Measurements from ENCODE around the gene GNAZ.

The GNAZ gene

DNA sequence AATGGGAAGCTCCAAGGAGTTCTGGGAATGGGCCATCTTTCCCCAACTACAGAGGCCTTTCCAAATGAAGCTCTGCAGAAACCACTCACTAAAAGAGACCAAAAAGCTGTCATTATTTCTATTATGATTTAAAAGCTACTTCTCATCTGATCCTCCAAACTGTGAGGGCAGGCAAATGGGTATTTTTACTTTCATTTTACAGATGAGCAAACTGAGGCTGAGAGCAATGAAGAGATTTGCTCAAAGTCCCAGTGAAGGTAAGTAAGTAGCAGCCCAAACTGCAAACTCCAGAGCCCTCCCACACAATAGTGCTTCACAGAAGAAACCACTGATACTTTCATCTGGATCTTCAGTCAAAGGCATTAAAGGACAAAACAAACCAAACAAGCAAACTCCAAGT lies 70.1 kb downstream of the GNAZ start:
- DNase-seq, result no peak

DNA sequence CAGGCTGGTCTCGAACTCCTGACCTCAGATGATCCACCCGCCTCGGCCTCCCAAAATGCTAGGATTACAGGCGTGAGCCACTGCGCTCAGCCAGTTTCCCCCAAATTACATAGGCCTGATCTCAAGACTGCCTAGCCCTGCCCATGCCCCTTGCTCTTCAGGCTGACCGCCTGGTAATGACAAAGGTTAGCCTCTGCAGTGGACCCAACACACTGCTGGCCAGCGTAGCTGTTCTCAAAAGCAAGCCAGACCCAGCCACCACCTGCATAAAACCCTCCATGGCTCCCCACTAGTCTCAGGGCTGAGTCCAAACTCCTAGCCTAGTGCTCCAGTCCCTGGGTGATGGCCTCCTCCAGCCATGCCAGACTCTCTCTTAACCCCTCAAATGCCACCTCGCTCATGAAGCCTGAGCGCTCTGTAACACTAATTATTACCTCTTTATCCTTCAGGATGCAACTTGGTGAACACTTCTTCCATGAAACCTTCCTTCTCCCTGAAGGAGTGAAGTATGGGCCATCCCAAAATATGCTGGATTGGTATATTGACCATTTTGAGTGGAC lies 72.3 kb downstream of the GNAZ start:
- no peak for DNase-seq

DNA sequence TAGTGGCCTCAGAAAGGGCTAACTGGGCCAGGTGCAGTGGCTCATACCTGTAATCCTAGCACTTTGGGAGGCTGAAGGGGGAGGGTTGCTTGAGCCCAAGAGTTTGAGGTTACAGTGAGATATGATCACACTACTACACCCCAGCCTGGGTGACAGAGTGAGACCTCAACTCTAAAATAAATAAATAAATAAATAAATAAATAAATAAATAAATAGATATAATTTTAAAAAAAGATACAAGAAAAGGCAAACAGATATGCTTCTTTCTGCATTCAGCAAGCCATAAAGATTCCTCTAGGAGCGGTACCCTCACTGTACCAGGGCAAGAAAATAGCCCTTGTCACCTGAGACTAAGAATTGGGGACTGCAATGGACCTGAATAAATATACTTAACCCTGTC lies 72.8 kb downstream of the GNAZ start:
- no peak for DNase-seq

DNA sequence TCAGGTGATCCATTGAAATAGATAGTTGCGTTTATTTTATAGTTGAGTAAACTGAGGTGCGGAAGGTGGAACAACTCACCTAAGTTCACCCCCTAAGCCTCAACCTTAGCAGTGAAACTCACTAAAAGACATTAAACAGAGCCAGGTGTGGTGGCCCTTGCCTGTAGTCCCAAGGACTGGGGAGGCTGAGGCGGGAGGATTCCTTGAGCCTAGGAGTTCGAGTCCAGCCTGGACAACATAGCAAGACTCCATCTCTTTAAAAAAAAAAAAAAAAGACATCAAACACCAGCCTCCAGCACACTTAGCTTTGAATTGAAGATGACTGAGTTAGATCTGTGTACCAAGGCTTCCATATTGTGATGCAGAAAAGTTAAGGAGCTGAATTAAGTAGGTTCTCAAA lies 74.1 kb downstream of the GNAZ start:
- DNase-seq, result no peak

GRCh38 chr22:23144932-23145877 lies 74.9 kb downstream of the GNAZ start, which contains the start of gene RAB36:
TSS of gene RAB36 (plus strand) at chr22:23145477. CDS start at chr22:23146617, 1,140 bp downstream.
- no peak for DNase-seq

DNA sequence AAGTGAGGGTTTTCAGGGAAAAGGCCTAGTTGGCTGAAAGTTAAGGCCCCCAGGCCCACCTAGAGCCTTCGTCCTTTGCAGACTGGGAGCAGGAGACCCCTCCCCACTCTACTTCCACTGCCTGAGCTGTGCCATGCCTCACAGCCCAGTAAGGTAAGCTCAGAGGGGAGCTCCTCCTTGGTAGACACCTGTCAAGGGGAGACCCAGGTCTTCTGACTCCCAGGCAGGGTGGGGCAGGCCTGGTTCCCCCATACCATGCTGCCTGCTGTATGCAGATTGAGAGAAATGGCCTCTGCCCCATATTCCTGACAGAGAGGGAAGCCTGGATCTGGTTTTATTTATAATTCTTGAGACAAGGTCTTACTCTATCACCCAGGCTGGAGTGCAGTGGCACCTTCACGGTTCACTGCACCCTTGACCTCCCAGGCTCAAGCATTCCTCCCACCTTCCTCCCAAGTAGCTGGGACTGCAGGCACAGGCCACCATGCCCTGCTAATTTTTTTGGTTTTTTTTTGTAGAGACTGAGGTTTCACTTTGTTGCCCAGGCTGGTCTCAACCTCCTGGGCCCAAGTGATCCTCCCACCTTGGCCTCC lies 75.7 kb downstream of the GNAZ start:
- DNase-seq, result no peak

- no peak for DNase-seq
Observed at GRCh38 chr22:23146478-23147205, 76.3 kb downstream of the GNAZ start.

GRCh38 chr22:23147617-23148387 lies 77.5 kb downstream of the GNAZ start:
- DNase-seq, result no peak

GRCh38 chr22:23149743-23150238 lies 79.5 kb downstream of the GNAZ start:
- DNase-seq, result no peak

GRCh38 chr22:23150762-23151161 lies 80.4 kb downstream of the GNAZ start:
- no peak for DNase-seq

DNA sequence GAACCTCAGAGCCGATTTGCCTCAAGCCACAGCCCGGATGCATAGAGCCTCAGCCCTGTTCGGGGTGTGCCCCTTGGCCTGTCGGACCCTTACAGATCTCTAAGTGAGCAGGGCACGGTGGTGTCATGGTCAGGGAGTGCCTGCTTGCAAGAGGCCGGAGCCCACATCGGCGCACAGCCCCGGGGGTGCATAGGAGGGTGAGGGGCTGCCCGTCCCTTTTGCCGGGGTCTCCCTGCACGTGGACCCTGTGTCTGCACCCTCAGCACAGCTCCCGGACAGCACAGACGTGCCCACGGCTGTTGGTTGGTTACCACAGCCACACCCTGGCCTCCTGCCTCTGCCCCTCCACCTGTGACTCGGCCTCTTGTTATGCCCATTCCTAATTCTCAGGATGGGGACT lies 81.5 kb downstream of the GNAZ start:
- no peak for DNase-seq

DNA sequence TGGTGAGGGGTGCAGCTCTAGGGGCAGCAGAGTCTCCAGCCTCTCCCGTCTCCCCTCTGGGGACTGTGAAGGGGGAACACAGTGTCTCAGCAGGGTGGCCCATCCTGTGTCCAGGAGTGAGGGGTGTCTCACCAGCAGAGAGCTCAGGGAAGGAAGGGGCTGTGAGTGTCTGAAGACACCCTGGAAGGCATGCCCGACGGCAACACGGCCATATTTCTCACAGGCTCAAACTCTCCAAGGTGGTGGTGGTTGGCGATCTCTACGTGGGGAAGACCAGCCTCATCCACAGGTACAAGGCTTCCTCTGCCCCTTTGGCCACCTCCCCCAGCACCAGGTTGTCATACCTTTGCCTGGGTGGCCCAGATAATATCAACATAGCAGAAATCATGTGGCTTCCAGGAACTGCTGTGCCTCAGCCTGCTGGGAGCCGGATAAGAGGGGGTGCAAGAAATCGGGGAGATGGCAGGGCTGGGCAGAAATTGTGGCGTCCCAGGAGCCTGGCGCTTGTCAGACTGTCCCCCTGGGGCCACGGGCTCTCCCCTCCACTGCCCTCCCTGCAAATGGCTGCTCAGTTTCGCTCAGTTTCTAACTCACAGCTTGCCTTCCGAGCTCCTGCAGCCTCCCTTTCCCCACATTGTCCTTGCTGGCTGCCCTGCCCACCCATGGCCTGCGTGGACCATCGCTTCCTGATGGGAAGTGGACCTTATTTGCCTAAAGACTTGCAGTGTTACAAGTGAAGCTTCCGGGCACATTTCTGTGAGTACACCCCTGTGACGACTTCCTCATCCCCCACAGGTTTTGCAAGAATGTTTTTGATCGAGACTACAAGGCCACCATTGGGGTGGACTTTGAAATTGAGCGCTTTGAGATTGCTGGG lies 82.2 kb downstream of the GNAZ start:
- DNase-seq, result no peak

- DNase-seq, result no peak
Observed at GRCh38 chr22:23153994-23154393, 83.7 kb downstream of the GNAZ start.

GRCh38 chr22:23154461-23154860 lies 84.1 kb downstream of the GNAZ start:
- DNase-seq, result no peak

DNA sequence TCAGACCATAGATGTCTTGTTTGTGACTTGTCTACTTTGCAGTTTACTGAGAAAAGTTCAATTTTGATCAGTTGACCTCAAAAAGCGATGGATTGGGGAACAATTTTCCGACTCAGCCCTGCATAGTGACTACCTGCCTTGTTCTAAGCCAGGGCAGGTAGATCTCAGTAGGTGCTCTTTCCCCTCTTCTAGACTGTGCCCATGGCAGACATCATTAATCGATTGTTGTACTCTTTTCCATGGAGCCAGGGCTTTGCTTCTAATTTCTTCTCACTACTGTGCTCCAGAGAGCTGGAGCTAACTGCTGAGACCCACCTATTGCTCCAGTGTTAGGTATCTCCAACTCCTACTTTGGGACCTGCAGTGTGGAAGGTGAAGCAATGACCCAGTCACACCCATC lies 84.8 kb downstream of the GNAZ start:
- DNase-seq, result no peak

DNA sequence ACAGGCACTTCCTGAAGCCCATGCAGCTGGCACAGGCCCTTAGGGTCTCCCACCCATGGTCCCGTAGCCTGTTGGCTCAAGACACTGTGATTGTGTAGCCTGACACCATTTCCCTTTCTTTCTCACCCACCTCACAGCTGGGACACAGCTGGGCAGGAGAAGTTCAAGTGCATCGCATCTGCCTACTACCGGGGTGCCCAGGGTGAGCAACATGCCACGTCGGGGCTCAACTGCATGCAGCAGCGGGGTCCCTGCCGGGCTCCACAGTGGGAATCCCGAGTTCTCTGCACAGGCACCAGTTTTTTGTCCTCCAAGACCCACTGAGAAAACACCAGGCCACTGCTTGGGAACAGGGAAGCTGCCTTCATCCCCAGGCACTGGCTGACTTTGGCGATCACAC lies 85.5 kb downstream of the GNAZ start:
- DNase-seq, result no peak

- no peak for DNase-seq
Observed at GRCh38 chr22:23156286-23156685, 86.0 kb downstream of the GNAZ start.

DNA sequence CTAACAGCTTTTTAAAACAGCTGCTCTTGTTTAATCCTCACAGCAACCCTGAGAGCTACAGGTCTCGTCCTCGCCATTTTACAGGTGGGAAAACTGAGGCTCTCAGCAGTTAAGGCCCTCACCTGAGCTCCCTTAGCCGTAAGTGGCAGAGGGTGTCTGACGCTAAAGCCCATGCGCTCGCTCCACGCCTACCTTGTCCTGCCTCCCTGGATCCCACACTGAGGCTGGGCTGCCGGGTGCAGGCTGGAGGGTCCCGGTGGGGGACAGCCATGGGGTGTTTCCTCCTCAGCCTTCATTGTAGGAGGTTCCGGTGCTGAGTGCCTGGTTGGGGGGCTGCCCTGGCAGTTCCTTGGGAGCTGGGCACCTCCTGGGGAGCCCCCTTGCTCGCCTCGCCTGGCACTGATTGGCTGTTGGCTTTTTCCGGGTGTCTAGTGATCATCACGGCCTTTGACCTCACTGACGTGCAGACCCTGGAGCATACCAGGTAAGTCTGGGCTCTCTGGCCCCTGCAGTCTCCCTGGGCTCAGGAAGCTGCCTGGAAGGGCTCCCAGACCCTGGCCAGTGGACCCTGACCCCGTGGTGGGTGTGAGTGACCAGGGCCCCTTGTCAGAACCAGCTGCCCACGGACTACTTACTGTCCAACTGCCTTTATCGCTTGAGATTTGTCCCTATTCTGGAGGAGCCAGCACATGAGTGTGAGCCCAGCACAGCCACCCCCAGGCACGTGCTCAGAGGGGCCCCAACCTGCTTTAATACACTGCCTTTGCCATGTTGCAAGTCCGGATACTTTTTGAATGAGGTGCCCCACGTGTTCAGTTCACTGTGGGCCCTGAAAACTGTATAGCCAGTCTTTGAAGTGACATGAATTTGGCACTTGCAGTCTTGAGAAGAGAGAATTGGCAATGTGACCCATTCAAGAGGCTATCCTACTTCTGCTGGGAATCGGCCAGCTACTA lies 87.5 kb downstream of the GNAZ start:
- no peak for DNase-seq

DNA sequence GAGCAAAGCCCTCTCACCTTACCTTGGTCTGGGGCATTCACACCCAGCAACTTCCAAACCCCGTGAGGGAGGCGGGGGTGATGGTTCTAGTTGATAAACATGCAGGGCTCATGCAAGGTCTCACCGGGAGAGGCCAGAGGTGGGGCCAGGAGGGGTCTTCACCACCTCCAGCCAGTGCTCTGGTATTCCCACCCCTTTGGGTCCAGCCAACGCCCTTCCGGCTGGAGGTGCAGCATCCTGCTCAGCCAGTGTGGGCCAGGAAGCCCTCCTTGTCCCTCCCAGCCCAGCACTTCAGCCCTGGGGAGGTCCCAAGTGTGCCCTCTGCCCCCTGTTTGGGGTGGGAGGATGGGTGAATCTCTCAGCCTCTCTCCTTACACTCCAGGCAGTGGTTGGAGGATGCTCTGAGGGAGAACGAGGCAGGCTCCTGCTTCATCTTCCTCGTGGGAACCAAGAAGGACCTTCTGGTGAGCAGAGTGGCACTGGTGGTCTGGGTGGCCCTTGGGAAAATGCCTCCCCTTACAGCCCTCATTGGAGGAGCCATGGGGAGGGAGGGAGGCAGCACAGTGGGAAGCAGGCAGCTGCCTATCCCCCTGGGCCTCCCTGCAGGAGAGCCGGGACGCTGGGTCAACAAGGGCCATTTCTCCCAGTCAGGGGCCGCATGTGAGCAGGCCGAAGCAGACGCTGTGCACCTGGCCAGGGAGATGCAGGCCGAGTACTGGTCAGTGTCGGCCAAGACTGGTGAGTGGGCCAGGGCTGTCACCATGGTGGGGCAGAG lies 88.4 kb downstream of the GNAZ start:
- no peak for DNase-seq

All from NCI-H446 (cell line).